ENCODE results near the gene DGKI. TPM values are rescaled to one million over a fixed set of nuclear protein-coding genes. Genes with fewer than 3 reads are reported as not detected.

Gene DGKI
- total and polyA plus RNA-seq, 7 donors = under 0.01 to 0.56 (median 0.44) TPM; not detected in 2

DNA sequence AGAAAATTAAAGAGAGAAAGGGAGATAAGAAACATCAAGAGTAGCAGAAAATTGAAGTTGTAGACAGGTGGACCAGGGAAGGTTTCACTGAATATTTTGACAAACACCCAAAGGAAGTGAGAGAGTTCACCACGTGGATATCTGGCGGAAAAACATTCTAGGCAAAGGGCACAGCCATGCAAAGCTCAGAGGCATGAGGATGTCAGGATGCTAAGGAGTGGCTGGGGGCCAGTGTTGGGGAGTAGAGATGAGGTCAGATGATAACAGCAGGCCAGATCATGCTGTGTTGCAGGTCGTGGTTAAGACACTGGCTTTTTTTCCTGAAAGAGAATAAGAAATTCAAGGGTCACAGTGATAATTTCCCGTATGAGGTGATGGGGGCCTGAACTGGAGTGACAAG lies 181.9 kb downstream of the DGKI start:
- no peak for DNase-seq
- H3K9me3 ChIP-seq = no peaks in the 10 kb centered on the region
- no peaks in the 10 kb centered on the region for H3K36me3 ChIP-seq (ENCODE audit: insufficient read depth in 1 of 2, low read depth in 1 of 2)
- ATAC-seq = no peak
- peaks cover 0 to 9% (median 4%) of the 10 kb centered on the region in 3 donors for H3K27me3 ChIP-seq (ENCODE audit: insufficient read depth in 3 of 3, low read length in 2 of 3)
- intact Hi-C loops (cut with DNase I) = no loop called here
- H3K4me3 ChIP-seq = no peak overlapping the region
- H3K27ac ChIP-seq = no peak overlapping the region
- TF ChIP-seq, protein P1, sequence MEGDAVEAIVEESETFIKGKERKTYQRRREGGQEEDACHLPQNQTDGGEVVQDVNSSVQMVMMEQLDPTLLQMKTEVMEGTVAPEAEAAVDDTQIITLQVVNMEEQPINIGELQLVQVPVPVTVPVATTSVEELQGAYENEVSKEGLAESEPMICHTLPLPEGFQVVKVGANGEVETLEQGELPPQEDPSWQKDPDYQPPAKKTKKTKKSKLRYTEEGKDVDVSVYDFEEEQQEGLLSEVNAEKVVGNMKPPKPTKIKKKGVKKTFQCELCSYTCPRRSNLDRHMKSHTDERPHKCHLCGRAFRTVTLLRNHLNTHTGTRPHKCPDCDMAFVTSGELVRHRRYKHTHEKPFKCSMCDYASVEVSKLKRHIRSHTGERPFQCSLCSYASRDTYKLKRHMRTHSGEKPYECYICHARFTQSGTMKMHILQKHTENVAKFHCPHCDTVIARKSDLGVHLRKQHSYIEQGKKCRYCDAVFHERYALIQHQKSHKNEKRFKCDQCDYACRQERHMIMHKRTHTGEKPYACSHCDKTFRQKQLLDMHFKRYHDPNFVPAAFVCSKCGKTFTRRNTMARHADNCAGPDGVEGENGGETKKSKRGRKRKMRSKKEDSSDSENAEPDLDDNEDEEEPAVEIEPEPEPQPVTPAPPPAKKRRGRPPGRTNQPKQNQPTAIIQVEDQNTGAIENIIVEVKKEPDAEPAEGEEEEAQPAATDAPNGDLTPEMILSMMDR (IDR thresholded peaks at IDR 0.05) = no peak
- 29 to 36% (median 30%) methylated on average over 4 of the region's 4 CpGs for WGBS, 3 donors
- H3K4me1 ChIP-seq = no peaks in the 10 kb centered on the region

DNA sequence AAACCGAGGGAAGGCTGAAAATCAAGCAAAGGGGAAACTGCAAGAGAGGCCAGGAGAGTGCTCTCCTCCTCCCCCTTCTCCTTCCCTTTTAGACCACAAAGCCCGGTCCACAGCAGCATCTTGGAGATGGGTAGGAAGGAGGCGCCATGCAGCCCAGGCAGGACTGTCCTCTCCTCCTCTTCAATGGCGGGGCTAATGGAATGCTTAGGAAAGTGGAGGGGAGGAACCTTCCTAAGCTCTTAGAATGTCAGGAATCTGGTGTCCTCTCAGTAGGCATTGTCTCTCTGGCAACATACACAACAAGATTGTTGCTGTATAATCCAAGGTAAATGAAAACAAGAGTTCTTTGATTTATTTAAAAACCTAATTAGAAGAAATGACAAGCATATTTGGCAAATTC lies 185.1 kb downstream of the DGKI start:
- DNase-seq = no peak
- Histone ChIP-seq H3K27ac (no peak overlapping the region), H3K4me3 (no peak overlapping the region), H3K27me3 (ENCODE audit: insufficient read depth in 3 of 3, low read length in 2 of 3) (no peaks in the 10 kb centered on the region), H3K4me1 (no peaks in the 10 kb centered on the region), H3K36me3 (ENCODE audit: insufficient read depth in 1 of 2, low read depth in 1 of 2) (no peaks in the 10 kb centered on the region), H3K9me3 (no peaks in the 10 kb centered on the region)
- WGBS, 3 donors = 76 to 85% (median 82%) methylated on average over 4 of the region's 4 CpGs
- intact Hi-C loops (cut with DNase I) = no loop called here
- TF ChIP-seq, protein P1 (IDR thresholded peaks at IDR 0.05) = no peak
- ATAC-seq = no peak

DNA sequence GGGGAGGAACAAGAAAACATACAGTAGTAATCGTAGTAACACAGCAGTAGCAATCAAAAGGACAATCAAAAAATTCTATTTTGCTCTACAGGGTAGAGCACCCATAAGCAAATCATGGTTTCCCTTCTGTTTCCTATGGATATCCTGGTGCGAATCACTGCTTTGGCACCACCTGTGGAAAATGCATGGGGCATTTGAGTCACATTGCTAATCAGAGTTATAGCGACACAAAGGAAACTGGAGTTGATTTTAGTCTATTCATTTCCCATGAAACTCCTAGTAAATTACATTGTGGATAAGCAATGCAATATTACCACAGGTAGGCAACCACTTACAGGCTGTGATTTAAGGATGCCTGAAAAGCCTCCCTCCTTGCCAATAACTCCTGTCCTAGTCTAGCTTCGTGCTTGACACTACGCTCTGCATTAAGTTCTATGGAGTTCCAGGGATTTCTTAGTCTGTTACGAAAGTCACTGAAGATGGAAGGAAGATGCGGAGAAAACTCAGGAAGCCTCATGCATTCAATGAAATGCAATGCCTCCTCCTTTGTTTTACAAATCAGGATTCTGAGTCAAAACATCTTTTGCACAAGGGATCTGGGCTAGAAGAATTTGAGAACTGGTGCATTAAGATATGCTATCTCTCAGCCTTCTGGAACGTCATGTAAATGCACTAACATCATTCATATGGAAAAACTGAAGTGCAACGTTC lies 188.4 kb downstream of the DGKI start:
- DNase-seq (no peak), ATAC-seq (no peak)
- Histone ChIP-seq H3K4me1 (no peaks in the 10 kb centered on the region), H3K36me3 (ENCODE audit: insufficient read depth in 1 of 2, low read depth in 1 of 2) (no peaks in the 10 kb centered on the region), H3K9me3 (no peaks in the 10 kb centered on the region), H3K4me3 (no peak overlapping the region), H3K27ac (no peak overlapping the region), H3K27me3 (ENCODE audit: insufficient read depth in 3 of 3, low read length in 2 of 3) (peaks cover 0 to 2% (median 0%) of the 10 kb centered on the region in 3 donors)
- intact Hi-C loops (cut with DNase I) = no loop called here
- 64 to 77% (median 76%) methylated on average over 9 of the region's 9 CpGs for WGBS, 3 donors
- TF ChIP-seq, protein P1 (IDR thresholded peaks at IDR 0.05) = no peak

DNA sequence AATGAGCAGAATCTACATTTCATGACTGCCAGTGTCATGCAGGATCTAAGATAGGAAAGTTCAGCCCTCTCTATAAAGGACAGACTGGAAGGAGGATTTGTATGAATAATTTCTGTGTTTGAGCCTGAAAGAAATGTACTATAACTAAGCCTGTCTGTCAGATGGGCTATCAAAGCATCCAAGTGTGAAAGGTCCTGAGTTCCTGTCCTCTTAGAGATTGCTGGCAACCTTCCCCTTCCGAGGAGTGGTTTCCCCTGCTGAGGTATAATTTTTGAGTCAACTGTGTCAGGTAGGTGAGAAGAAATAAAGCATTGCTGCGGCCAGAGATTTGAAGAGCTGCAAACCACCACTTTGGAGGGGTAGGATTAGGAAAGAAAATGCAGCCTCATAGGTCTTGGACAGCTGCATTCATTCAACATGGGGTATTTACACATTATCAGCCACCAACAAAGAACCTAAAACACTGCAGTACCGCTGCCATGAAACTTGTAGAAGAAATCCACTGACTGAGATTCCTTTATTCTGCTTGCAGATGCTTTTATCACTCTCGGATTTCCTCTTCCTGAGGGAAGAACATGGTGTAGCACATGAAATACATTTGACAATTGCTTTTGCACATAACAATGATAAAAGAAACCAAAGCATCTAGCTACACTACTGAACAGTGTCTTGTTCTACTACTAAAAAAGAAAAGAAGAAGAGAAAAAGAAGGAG lies 189.1 kb downstream of the DGKI start:
- peaks cover 0 to 4% (median 0%) of the 10 kb centered on the region in 3 donors for H3K27me3 ChIP-seq (ENCODE audit: insufficient read depth in 3 of 3, low read length in 2 of 3)
- TF ChIP-seq, protein P1 (IDR thresholded peaks at IDR 0.05) = no peak
- no peak overlapping the region for H3K4me3 ChIP-seq
- intact Hi-C loops (cut with DNase I) = loop anchor here (2.0 kb wide), 2 partner anchors 241 to 351 kb away; no protein-coding TSS in a partner anchor
- H3K36me3 ChIP-seq (ENCODE audit: insufficient read depth in 1 of 2, low read depth in 1 of 2) = no peaks in the 10 kb centered on the region
- H3K4me1 ChIP-seq = no peaks in the 10 kb centered on the region
- H3K27ac ChIP-seq = no peak overlapping the region
- ATAC-seq (no peak), DNase-seq (no peak)
- no peaks in the 10 kb centered on the region for H3K9me3 ChIP-seq
- 60 to 68% (median 64%) methylated on average over 4 of the region's 4 CpGs for WGBS, 3 donors
